HG02678 (cell line): ENCODE measurements around the gene FAM240B.

Experiments
- ATAC-seq: cut with Tn5 transposase; IDR thresholded peaks from one replicate; pipeline ENCODE4 v1.9.1; 2021; ENCODE audit warnings: mild to moderate bottlenecking, moderate library complexity; ENCODE audit not compliant: unreplicated experiment

Gene FAM240B

GRCh38 chr9:38705917-38706316 is 14.0 kb downstream of the FAM240B start:
- ATAC-seq = no peak

- ATAC-seq = no peak
Measured at GRCh38 chr9:38700695-38701094, 19.2 kb downstream of the FAM240B start.

GRCh38 chr9:38699337-38699736 is 20.6 kb downstream of the FAM240B start:
- ATAC-seq = no peak

GRCh38 chr9:38697776-38698300 is 22.1 kb downstream of the FAM240B start:
- ATAC-seq = no peak

- no peak for ATAC-seq
Measured at GRCh38 chr9:38696999-38697398, 22.9 kb downstream of the FAM240B start.

- ATAC-seq = no peak
Measured at GRCh38 chr9:38694676-38695075, 25.3 kb downstream of the FAM240B start.

- no peak for ATAC-seq
Measured at GRCh38 chr9:38692707-38693106, 27.2 kb downstream of the FAM240B start.

GRCh38 chr9:38690574-38690973 is 29.4 kb downstream of the FAM240B start:
- ATAC-seq = no peak

- no peak for ATAC-seq
Measured at GRCh38 chr9:38689678-38690077, 30.3 kb downstream of the FAM240B start.

GRCh38 chr9:38687992-38688391 is 31.9 kb downstream of the FAM240B start:
- no peak for ATAC-seq

- no peak for ATAC-seq
Measured at GRCh38 chr9:38687389-38687842, 32.5 kb downstream of the FAM240B start.

GRCh38 chr9:38686933-38687332 is 33.0 kb downstream of the FAM240B start:
- no peak for ATAC-seq

GRCh38 chr9:38685535-38685934 is 34.4 kb downstream of the FAM240B start:
- ATAC-seq = no peak

GRCh38 chr9:38683336-38683735 is 36.6 kb downstream of the FAM240B start:
- no peak for ATAC-seq

- no peak for ATAC-seq
Measured at GRCh38 chr9:38682713-38683112, 37.2 kb downstream of the FAM240B start.

GRCh38 chr9:38681747-38682227 is 38.1 kb downstream of the FAM240B start:
- ATAC-seq = no peak

- no peak for ATAC-seq
Measured at GRCh38 chr9:38680837-38681445, 39.0 kb downstream of the FAM240B start.

GRCh38 chr9:38677660-38678303 is 42.2 kb downstream of the FAM240B start:
- ATAC-seq = no peak

- ATAC-seq = no peak
Measured at GRCh38 chr9:38675831-38676230, 44.1 kb downstream of the FAM240B start.

- ATAC-seq = no peak
Measured at GRCh38 chr9:38675211-38675610, 44.7 kb downstream of the FAM240B start.

- ATAC-seq = no peak
Measured at GRCh38 chr9:38673399-38674193, 46.3 kb downstream of the FAM240B start.

- ATAC-seq = no peak
Measured at GRCh38 chr9:38671748-38672147, 48.2 kb downstream of the FAM240B start.
